ENCODE results near the gene CCR5.
"Not testable (repeated sequence)": the region's sequence is repeated elsewhere in the genome, so short reads cannot be mapped to it uniquely, and the experiment has no call there.

Gene CCR5

DNA sequence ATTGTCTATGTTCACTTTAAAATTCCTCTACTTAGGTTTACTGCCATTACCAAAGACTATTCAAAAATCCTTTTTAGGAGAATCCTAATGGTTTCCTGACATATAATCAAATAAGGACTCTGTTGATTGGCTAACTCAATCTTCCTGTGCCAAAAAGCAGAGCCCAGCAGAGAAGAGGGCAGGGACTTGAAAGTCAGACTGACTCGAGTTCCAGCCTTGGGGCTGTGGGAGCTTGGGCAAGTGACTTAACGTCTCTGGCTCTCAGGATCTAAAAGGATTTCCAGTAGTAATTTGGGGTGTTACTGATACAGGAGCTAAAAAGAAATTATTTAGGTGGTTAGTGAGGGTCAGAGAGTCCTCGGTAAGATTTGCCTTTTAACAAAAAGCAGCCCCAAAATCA, 10.9 kb downstream of the CCR5 start:
- no peak overlapping the region for H3K27ac ChIP-seq

DNA sequence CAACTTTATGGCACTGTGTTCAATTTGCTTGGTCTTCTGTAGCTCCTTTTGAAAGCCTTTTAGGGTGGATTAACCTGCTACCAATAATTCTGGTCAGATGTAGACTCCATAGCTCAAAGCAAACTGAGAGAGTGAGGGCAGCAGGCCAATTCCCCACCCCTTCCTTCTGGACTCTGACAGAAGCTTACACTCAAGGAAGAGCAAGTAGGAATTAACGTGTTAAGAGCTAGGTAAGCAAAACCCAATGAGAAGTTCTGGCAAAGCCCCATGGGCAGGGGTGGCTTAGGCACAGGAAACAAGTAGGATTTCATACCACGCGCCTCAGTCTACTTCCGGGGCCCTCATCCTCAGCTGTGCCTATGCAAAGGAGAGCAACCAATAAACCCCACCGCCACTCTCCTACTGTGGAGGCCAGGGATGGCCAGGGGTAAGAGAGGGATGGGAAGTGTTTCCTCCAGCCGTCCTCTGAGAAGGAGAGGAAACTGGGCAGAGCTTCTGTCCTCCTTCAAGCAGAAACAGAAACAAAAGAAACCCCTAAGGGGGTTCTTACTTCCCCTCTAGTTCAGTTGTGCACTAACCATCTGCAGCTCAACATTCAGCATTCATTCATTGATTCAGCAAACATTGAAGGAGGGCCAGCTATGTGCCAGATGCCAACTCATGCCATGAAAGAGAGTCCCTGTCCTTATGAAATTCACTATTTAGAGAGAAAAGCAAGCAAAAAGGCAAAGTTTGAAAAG, 12.6 kb downstream of the CCR5 start:
- no peak overlapping the region for H3K27ac ChIP-seq
- no peak for DNase-seq (ENCODE audit: low read depth, low spot score)

More for the DNA sequence above, 10.9 kb downstream of the CCR5 start:
- DNase-seq (ENCODE audit: low read depth, low spot score), result no peak

DNA sequence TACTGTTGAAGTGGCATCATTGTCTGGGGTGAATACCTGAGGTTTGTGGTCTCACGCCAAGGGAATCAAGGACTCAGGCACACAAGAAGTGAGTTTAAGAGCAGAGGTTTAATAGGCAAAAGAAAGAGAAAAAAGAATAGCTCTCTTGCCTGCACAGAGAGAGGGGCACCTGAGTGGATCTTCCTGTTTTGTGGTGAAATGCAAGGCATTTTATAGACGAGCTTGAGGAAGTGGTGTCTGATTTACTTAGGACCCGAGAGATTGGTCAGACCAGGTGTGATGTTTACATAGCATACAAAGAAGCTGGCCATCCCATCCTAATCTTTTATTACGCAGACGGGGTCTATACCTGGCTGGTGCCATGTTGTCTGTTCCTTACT, 13.2 kb downstream of the CCR5 start:
- DNase-seq (ENCODE audit: low read depth, low spot score), result no peak
- no peak overlapping the region for H3K27ac ChIP-seq

DNA sequence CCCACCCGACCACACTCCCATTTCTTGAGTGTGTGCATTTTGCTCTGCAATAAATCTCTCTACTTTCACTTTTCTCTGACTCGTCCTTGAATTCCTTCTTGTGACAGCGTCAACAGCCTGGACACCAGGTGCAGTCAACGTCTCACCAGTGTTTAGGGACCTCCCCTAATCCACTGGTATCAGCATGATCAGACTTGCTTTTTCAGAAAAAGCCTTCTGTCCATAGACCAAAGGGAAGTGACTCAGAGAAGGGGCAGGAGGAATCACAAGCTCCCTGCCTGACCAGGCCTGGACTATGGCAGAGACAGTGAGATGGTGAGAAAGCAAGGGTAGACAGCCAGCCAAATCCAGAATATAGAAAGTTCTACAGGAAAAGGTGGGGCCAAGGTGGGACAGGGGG, 15.5 kb downstream of the CCR5 start:
- peak overlapping the region; percentile 66 for H3K27ac ChIP-seq
- peak; percentile 96 for DNase-seq (ENCODE audit: low read depth, low spot score)

DNA sequence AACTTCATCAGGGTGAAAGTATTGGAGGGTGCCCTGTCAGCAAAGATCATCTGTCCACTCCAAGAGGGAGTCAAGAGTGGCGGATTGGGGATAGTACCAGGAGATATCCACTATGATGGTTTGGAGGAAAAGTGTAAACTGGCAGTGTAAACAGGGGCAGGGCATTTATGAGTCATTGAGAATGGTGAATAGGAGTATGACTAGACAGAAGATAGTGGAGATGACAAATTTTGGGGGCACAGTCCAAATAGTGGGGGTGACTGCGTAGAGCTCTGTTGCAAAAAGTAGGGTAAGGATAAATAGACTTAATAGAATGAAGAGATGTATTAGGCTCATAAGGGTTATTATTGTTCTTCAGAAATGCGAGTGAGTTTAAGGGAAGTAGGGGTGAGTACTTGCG, 18.1 kb downstream of the CCR5 start:
- H3K27ac ChIP-seq; DNase-seq (ENCODE audit: low read depth, low spot score): not testable (repeated sequence)

DNA sequence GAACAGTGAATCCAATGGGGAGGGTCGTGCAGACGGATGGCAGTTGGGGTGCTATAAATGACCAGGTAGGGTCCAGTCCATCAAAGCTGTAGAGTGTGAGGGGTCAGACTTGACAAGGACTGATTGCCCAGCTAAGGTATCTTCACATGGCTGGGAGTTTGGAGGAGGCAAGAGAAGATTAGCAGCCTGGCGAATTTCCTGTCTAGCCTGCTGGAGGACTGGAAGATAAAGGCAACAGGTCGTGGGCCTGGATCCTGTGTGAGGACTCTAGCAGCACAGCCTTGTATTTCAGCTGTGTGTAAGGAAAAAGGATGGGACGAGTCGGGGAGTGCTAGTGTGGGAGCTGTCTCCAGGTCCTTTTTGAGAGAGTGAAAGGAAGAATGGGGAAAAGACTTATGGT, 18.6 kb downstream of the CCR5 start:
- no peak for DNase-seq (ENCODE audit: low read depth, low spot score)
- no peak overlapping the region for H3K27ac ChIP-seq

DNA sequence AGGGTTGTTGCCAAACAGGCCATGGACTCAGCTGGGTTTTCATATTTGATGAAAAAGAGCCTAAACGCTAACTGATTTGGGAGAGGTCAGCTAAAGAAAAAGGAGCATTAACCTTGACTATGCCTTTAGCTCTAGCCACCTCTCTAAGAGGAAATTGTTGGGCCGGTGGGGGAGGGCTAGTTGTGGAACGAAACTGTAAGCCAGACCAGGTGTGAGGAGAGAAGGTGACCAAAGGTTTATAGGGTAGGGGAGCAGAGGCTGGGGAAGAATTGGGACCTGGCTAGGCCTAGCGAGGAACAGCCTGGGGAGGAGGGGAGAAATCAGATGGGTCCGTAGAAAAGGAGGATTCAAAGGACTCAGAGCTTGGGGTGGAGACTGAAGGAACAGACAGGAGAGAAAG, 20.8 kb downstream of the CCR5 start:
- DNase-seq (ENCODE audit: low read depth, low spot score); H3K27ac ChIP-seq: not testable (repeated sequence)

DNA sequence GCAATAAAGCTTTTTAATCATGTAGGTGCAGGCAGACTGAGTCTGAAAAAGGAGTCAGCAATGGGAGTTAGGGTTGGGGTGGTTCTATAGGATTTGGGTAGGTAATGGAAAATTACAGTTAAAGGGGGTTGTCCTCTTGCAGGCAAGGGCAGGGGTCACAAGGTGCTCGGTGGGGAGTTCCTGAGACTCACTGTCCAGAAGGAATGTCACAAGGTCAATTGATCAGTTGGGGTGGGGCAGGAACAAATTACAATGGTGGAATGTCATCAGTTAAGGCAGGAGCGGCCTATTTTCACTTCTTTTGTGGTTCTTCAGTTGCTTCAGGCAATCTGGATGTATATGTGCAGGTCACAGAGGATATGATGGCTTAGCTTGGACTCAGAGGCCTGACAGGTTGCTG, 22.3 kb downstream of the CCR5 start:
- H3K27ac ChIP-seq, result no peak overlapping the region
- DNase-seq (ENCODE audit: low read depth, low spot score), result no peak

DNA sequence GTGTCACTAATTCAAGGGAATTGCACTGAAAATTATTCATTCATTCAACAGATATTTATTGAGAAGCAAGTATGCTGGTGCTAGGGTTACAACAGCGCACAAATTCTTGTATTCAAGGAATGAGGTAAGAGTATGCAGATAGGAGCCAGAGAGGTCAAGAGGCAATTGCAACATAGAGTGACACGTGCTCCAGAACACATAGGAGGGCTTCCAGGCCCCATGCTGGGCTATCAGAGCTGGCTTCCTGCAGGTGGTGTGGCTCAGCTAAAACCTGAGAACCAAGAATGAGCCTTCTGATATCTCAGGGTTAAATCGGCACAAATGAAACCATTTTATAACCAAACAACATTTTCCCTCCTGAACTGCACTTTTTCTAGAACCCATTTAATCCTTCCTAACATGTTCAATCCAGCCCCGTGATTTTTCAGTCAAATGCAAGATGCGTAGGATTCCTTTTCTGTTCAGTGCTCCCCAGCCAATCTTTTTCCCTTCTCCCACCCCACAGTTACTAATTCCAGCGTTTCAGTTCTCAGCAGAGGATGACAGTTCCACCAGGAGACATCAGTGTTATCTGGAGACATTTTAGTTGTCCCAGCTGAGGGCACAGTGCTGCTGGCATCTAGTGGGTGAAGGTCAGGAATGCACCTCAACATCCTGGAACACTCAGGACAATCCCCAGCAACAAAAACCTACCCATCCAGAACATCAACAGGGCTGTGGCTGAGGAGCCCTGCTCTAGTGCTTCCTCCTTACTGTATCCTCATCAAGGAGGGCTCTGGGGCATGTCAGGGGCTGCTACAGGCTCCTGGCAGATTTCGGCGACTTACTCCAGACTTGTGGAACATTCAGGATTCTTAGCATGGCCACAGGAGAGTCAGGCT, 23.0 kb downstream of the CCR5 start:
- no peak overlapping the region for H3K27ac ChIP-seq

DNA sequence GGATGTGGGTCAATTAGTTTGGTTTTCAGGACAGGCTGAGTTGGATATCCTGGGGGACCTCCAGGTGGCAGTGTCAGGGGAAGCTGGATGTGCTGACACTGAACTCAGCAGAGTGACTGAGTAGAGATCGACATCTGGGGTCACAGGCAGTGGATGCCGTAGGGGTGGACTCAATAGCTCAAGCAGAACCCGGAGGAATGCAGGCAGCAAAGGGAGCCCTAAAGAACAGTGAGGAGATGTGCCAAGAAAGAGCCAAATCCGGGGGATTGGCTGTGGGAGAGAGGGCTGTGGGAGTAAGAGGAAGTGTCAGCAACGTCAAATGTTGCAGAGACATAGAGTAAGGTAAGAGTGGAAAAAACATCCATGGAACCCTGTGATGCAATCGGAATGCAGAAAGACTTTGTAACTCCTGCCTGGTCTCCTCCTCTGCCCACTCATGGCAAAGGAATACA, 24.5 kb downstream of the CCR5 start:
- no peak overlapping the region for H3K27ac ChIP-seq
- DNase-seq (ENCODE audit: low read depth, low spot score), result no peak

More for the DNA sequence above, 23.0 kb downstream of the CCR5 start:
- no peak for DNase-seq (ENCODE audit: low read depth, low spot score)

DNA sequence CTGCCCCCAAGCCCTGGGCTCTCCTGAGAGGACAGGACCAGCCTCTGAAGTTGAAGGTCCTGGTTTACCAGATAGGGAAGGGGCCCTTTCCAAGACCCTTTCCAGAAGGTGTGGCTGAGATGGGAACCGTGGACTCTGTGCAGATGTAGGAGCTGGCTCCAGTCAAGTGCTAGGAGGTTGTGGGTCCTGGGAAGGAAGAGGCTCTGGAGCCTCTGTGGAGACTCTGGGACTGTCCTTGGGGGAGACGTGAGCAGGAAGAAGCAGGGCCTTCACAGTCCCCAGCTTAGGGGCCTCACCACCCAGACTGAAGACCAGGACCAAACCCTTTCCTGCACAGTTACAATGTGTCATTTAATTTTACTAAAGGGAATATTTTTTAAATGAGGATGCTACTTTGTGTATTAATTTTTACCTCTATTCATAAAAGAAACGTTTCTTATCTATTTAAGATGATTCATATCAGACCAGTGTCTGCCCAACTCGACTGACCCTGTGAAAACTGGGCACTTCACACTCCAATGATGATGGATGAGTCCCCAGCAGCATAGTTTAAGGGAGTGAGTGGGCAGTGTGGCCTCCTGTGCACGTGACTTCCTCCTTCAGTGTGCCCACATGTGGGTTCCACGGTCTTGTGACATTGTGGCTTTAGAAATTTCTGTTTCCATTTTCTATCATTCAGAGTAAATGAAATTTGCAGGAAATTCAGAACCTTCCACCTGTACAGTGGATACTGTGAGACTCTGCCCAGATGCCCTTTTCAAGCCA, 25.2 kb downstream of the CCR5 start:
- DNase-seq (ENCODE audit: low read depth, low spot score), result no peak
- no peak overlapping the region for H3K27ac ChIP-seq

DNA sequence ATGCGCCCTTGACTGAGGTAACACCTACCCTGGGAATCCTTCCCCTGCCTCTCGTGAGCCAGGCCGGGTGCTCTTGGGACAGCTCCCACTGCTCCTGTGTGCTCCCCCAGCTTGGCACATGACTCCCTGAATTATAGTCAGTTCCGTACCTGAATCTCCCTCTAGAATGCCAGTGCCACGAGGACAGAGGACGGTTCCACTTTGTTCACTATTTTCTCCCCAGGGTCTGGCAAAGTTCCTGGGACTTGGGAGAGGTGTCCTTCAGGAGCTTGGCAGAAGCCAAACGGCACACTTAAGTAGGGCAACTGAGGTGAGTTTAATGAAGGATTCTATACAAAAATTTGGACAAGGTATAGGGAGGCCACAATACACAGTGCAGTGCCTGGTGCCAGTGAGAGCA, 26.4 kb downstream of the CCR5 start:
- DNase-seq (ENCODE audit: low read depth, low spot score), result no peak
- H3K27ac ChIP-seq, result no peak overlapping the region

DNA sequence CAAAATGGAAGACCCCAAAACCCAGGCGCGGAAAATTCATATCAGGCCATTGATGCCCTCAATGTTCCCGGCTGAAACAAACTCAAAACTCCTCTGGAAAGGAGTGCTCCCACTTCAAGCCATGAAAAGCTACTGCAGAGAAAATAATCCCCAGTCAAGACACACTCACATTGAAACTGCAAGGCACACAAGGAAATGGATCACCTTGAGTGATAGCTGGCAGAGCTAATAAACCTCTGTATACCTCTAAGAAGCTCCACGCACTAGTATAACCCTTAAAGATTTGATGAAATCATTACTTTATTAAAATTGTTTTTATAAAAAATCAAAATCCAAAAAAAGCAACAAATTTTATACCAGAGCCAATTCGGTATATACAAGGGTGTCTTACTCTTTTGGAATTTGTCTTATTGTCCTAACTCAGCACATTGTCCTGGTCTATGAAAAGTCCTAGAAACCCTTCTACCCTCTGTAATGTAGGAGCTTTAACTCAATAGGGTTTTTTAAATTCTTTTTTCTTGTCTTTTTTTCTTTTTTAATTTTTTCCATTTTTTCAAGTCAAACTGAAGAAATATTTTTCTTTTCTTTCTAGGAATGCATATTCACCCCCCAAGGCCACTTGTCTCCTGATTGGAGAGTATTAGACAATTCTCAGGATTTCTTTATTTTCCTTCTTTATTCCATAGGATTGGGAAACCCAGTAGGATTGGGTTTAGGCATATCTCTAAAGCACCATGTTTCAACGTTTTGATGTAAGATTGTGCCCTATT, 27.6 kb downstream of the CCR5 start:
- no peak for DNase-seq (ENCODE audit: low read depth, low spot score)

DNA sequence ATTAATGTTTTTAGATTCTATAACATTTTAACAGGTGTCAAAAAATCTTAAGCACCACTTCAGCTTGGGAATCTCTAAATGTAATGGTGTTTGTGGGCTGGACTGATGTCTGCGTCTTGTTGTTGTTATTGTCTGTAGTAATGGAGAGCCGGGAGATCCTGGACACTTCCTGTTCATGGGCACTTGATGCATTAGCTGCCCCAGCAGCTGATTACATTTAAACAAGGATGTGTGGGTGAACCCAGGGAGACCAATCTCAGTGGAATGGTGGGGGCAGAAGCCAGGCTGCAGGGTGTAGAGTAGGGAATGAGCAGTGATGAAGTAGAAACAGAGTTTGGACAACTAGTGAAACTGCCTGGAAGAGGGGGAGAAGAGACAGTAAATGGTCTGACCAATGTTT, 28.4 kb downstream of the CCR5 start:
- no peak for DNase-seq (ENCODE audit: low read depth, low spot score)
- no peak overlapping the region for H3K27ac ChIP-seq

More for the DNA sequence above, 27.6 kb downstream of the CCR5 start:
- no peak overlapping the region for H3K27ac ChIP-seq

DNA sequence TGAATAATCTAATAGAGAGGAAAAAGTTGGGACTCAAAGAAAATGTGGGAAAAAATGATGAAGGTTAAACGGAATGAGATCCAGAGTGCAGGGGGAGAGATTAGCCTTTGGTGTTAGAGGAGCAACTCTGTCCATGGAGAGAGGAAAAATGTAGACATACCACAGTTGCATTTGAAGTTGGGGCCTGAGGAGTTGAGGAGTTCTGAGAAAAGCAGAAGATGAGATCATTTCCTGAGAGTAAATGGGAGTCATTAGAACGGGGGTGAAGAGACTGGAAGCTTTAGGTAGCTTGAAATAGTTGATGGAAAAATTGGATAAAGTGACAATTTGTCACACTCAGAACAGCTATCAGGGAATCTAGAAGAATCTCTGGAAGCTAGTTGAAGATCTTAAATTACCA, 28.8 kb downstream of the CCR5 start:
- DNase-seq (ENCODE audit: low read depth, low spot score), result no peak
- no peak overlapping the region for H3K27ac ChIP-seq

DNA sequence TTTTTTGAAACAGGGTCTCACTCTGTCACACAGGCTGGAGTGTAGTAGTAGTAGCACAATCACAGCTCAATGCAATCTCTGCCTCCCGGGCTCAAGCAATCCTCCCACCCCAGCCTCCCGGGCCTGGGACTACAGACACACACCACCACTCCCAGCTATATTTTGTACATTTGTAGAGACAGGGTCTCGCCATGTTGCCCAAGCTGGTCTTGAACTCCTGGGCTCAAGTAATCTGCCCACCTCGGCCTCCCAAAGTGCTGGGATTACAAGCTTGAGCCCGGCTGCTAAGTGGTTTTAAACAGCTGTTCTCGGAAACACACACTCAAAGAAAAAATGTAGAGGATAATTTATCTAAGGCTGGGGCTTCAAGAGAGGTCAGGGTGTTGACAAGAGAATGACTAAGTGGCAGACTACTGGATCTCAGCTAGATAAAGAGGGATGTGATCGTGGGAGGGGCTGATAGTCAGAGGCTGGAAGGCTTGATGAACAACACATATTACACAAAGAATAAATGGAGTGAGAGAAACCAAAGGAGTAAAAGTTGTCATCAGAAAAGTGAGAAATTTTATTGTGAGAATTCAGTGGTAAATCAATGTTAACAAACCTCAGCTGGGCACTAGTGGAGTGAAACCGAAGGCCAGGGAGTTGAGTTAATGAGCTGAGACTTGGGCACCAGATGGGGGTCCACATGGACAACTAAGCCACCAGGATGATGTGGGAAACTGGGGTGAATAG, 29.4 kb downstream of the CCR5 start:
- H3K27ac ChIP-seq, result no peak overlapping the region
- no peak for DNase-seq (ENCODE audit: low read depth, low spot score)

DNA sequence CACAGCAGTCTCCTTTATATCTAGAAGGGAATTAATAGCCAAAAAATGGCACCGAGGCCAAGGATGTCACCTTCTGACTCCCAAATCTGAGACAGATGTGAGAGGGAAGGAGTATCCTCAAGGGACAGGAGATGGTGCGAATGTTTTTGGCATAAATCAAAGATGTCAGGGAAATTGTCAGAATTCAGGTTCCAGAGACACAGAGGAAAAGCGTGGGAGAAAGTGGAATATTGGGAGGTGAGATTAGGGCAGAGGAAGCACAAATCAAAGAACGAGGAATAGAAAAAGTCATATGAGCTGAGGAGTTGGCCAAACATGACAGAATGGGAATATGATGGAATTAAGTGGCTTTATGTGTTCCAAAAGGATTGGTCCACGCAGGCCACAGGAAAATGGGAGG, 30.1 kb downstream of the CCR5 start:
- no peak for DNase-seq (ENCODE audit: low read depth, low spot score)
- H3K27ac ChIP-seq, result no peak overlapping the region

DNA sequence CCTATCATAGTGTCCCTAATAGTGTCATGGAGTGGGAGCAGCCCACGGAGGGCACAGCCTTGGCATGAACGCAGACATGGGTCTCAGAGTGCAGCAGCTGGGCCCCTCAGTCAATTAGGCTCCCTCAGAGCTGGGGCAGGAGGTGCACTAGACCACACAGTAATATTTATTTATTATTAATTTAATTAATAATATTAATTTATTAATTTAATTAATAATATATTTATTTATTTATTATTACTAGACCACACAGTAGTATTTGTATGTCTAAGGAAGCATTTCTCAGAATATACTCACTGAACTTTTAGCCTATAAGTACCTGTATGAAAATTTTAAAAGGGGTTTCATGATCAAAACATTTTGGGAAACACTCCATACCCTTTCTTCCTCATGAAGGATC, 30.8 kb downstream of the CCR5 start:
- DNase-seq (ENCODE audit: low read depth, low spot score), result no peak
- no peak overlapping the region for H3K27ac ChIP-seq

DNA sequence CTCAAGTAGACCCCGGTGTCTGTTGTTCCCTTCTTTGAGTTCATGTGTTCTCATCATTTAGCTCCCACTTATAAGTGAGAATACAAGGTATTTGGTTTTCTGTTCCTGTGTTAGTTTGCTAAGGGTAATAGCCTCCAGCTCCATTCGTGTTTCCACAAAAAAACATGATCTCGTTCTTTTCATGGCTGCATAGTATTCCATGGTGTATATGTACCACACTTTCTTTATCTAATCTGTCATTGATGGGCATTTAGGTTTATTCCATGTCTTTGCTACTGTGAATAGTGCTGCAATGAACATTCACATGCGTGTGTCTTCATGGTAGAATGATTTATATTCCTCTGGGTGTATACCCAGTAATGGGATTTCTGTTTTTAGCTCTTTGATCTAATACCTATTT, 32.2 kb downstream of the CCR5 start:
- H3K27ac ChIP-seq, result not testable (repeated sequence)

More for the DNA sequence above, 32.2 kb downstream of the CCR5 start:
- DNase-seq (ENCODE audit: low read depth, low spot score), result not testable (repeated sequence)
